Thymus (tissue), 11 donors: ENCODE measurements around the gene IFITM5. TPM values are rescaled to one million over a fixed set of nuclear protein-coding genes. Genes with fewer than 3 reads are reported as not detected.
A peak's percentile ranks its signal among the peaks of the same experiment; 100 is the strongest.

ENCODE experiments used
- DNase-seq, 9 donors: peaks; one replicate each; pipeline ENCODE4 v3.0.0-alpha.2; 2013; ENCODE audit warnings: low spot score in 9 of 9, low read depth in 6 of 9, missing footprints in 1 of 9
- H3K27ac ChIP-seq, 2 donors: one replicate each; pipeline ENCODE4 v1.5.1; 2013; ENCODE audit warnings: control low read depth in 1 of 2, low read depth in 1 of 2, low read length in 1 of 2, mild to moderate bottlenecking in 1 of 2, moderate library complexity in 1 of 2
- H3K27me3 ChIP-seq, 2 donors: one replicate each; pipeline ENCODE4 v1.5.1; 2013; ENCODE audit warnings: low read length in 1 of 2; ENCODE audit not compliant: control insufficient read depth in 2 of 2, insufficient read depth in 1 of 2
- H3K36me3 ChIP-seq, 2 donors: one replicate each; pipeline ENCODE4 v1.5.1; 2013; ENCODE audit warnings: low read length in 1 of 2, mild to moderate bottlenecking in 1 of 2, moderate library complexity in 1 of 2; ENCODE audit not compliant: control insufficient read depth in 2 of 2, insufficient read depth in 2 of 2
- H3K4me1 ChIP-seq, 2 donors: one replicate each; pipeline ENCODE4 v1.5.1; 2013; ENCODE audit warnings: low read length in 2 of 2; ENCODE audit not compliant: control insufficient read depth in 2 of 2, insufficient read depth in 2 of 2
- H3K4me3 ChIP-seq, 2 donors: one replicate each; pipeline ENCODE4 v1.5.1; 2013; ENCODE audit warnings: low read length in 2 of 2, control low read depth in 1 of 2, mild to moderate bottlenecking in 1 of 2
- H3K9me3 ChIP-seq, 2 donors: one replicate each; pipeline ENCODE4 v1.5.1; 2013; ENCODE audit warnings: low read length in 1 of 2, mild to moderate bottlenecking in 1 of 2; ENCODE audit not compliant: control insufficient read depth in 2 of 2, insufficient read depth in 1 of 2
- WGBS: extraction: QIAGEN DNeasy Blood & Tissue Kit; methylation state at CpG from one replicate; pipeline ENCODE4 v1.1.7; 2013; 5-methylcytosine and 5-hydroxymethylcytosine counted together
- polyA plus RNA-seq: library from polyadenylated mRNA; stranded (reverse); fragments of 200-250 nt; gene quantifications from one replicate; pipeline ENCODE4 v1.2.3, GENCODE V29; 2013
- total RNA-seq: library from RNA; stranded (reverse); fragments of 120-200 nt; gene quantifications from one replicate; pipeline ENCODE4 v1.2.4, GENCODE V29; 2013
- donor health status: healthy.

IFITM5 gene
- total and polyA plus RNA-seq, 2 donors = 0.25 TPM; not detected in 1

DNA sequence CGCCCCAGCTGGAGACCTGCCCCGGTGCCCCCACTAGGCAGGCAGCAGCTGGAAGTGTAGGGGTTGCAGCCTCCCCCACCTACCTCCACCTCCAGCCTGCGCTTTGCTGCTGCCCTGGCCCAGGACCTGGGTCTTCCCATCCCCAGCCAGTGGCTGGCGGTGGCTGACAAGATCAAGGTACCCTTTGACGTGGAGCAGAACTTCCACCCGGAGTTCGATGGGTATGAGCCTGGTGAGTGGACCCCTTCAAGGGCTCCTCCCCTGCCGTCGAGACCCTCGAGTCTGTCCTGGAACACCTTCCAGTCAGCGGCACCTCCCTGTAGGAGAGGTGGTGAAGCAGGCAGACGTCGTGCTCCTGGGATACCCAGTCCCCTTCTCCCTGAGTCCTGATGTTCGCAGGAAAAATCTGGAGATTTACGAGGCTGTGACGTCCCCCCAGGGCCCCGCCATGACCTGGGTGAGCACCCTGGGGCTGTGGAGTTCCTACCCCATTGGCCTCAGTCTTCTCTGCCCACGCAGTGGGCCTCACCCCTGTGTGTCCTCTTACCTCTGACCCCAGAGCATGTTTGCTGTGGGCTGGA, 6.0 kb downstream of the IFITM5 start:
- peaks cover 10 to 66% of the 10 kb centered on the region in 2 donors for H3K4me1 ChIP-seq

GRCh38 chr11:292211-293121, 6.9 kb downstream of the IFITM5 start:
- peaks cover 0 to 12% of the 10 kb centered on the region in 2 donors for H3K27me3 ChIP-seq
- peaks cover 10 to 66% of the 10 kb centered on the region in 2 donors for H3K4me1 ChIP-seq
- WGBS = 94% methylated on average over 29 of the region's 29 CpGs
- no peak overlapping the region for H3K27ac ChIP-seq
- no peaks in the 10 kb centered on the region for H3K9me3 ChIP-seq
- no peak for DNase-seq
- peaks cover 12 to 40% of the 10 kb centered on the region in 2 donors for H3K36me3 ChIP-seq
- no peak overlapping the region for H3K4me3 ChIP-seq

More for the DNA sequence above, 6.0 kb downstream of the IFITM5 start:
- no peak overlapping the region for H3K4me3 ChIP-seq
- peaks cover 12 to 40% of the 10 kb centered on the region in 2 donors for H3K36me3 ChIP-seq
- DNase-seq = no peak
- H3K9me3 ChIP-seq = no peaks in the 10 kb centered on the region
- no peak overlapping the region for H3K27ac ChIP-seq
- H3K27me3 ChIP-seq = peaks cover 0 to 9% of the 10 kb centered on the region in 2 donors
- WGBS = 95% methylated on average over 18 of the region's 18 CpGs

- DNase-seq = no peak
- Histone ChIP-seq H3K4me1 (peaks cover 12 to 65% of the 10 kb centered on the region in 2 donors), H3K27ac (peak overlapping the region in 1 of 2 donors; percentile 93), H3K36me3 (peaks cover 12 to 42% of the 10 kb centered on the region in 2 donors), H3K9me3 (no peaks in the 10 kb centered on the region), H3K4me3 (no peak overlapping the region), H3K27me3 (peaks cover 0 to 18% of the 10 kb centered on the region in 2 donors)
- 97% methylated on average over 44 of the region's 44 CpGs for WGBS
These were observed 7.8 kb downstream of the IFITM5 start for GRCh38 chr11:291281-292210.

DNA sequence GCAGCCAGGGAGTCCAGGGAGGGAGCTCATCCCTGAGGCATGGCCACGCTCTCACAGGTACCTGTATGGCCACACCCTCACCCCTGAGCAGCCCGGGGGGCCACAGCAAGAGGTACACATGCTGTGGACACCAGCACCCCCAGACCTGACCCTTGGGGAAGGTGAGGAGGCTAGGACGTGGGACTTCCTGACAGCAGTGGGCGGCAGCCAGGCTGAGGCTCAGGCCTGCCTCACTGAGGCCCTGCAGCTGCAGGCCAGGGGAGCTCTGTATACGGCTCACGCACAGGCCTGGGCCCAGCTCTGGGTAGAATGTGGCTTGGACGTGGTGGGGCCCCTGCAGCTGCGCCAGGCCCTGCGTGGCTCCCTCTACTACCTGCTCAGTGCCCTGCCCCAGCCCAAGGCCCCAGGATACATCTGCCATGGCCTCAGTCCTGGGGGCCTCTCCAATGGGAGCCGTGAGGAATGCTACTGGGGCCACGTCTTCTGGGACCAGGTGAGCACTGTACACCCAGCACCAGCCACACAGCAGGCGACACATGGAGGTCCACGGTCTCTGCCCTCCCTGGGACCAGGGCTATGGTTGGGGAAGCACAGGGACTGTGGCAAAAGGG, 8.6 kb downstream of the IFITM5 start:
- H3K4me3 ChIP-seq = peak overlapping the region; percentile 58 to 60
- 86% methylated on average over 13 of the region's 13 CpGs for WGBS
- peaks cover 4 to 18% of the 10 kb centered on the region in 2 donors for H3K27me3 ChIP-seq
- H3K27ac ChIP-seq = peak overlapping the region in 1 of 2 donors; percentile 93
- H3K9me3 ChIP-seq = no peaks in the 10 kb centered on the region
- peaks cover 12 to 44% of the 10 kb centered on the region in 2 donors for H3K36me3 ChIP-seq
- H3K4me1 ChIP-seq = peaks cover 12 to 63% of the 10 kb centered on the region in 2 donors
- peak in 1 of 9 donors; percentile 34 for DNase-seq

DNA sequence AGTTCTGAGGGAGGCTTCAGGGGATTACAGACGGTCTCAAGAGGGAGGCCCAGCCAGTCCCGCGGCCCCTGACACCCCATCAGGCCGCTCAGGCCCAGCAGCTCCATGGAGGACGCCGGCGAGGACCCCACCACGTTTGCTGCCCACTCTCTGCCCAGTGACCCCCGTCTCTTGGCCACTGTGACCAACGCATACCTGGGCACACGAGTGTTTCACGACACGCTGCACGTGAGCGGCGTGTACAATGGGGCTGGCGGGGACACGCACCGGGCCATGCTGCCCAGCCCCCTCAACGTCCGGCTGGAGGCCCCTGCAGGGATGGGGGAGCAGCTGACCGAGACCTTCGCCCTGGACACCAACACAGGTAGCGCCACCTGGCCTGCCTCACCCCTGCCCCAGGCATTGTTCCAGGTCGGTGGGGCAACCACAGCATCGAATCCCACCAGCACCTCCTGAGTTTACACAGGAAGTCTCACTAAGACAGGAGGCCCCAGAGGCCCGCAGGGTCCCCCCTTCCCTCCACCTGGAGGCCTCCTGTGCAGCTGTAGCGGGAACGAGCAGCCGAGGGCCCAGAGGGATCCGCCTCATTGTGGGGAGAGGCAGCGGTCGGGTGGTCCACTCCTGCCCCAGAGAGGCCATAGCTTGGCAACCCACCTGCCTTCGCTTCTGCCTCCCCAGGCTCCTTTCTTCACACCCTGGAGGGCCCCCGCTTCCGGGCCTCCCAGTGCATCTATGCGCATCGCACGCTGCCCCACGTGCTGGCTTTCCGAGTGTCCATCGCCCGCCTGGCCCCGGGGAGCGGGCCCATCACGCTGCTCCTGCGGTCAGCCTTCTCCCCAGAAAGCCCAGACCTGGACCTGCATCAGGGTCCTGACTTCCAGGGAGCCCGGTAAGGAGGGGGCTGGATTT, 9.4 kb downstream of the IFITM5 start:
- H3K4me3 ChIP-seq = peak overlapping the region; percentile 58 to 60
- peaks cover 4 to 18% of the 10 kb centered on the region in 2 donors for H3K27me3 ChIP-seq
- peak in 3 of 9 donors; percentile 49 to 79 (median 61) for DNase-seq
- 73% methylated on average over 48 of the region's 48 CpGs for WGBS
- H3K9me3 ChIP-seq = no peaks in the 10 kb centered on the region
- peaks cover 12 to 40% of the 10 kb centered on the region in 2 donors for H3K36me3 ChIP-seq
- H3K27ac ChIP-seq = peak overlapping the region; percentile 52 to 93
- H3K4me1 ChIP-seq = peaks cover 12 to 59% of the 10 kb centered on the region in 2 donors

- H3K36me3 ChIP-seq = peaks cover 9 to 34% of the 10 kb centered on the region in 2 donors
- H3K4me1 ChIP-seq = peaks cover 12 to 59% of the 10 kb centered on the region in 2 donors
- DNase-seq = peak in 2 of 9 donors; percentile 38 to 65
- no peaks in the 10 kb centered on the region for H3K9me3 ChIP-seq
- WGBS = 11% methylated on average over 14 of the region's 14 CpGs
- H3K27me3 ChIP-seq = peaks cover 6 to 18% of the 10 kb centered on the region in 2 donors
- peak overlapping the region; percentile 58 to 60 for H3K4me3 ChIP-seq
- H3K27ac ChIP-seq = peak overlapping the region; percentile 46 to 93
These were observed 10.0 kb downstream of the IFITM5 start for GRCh38 chr11:289398-289711.

DNA sequence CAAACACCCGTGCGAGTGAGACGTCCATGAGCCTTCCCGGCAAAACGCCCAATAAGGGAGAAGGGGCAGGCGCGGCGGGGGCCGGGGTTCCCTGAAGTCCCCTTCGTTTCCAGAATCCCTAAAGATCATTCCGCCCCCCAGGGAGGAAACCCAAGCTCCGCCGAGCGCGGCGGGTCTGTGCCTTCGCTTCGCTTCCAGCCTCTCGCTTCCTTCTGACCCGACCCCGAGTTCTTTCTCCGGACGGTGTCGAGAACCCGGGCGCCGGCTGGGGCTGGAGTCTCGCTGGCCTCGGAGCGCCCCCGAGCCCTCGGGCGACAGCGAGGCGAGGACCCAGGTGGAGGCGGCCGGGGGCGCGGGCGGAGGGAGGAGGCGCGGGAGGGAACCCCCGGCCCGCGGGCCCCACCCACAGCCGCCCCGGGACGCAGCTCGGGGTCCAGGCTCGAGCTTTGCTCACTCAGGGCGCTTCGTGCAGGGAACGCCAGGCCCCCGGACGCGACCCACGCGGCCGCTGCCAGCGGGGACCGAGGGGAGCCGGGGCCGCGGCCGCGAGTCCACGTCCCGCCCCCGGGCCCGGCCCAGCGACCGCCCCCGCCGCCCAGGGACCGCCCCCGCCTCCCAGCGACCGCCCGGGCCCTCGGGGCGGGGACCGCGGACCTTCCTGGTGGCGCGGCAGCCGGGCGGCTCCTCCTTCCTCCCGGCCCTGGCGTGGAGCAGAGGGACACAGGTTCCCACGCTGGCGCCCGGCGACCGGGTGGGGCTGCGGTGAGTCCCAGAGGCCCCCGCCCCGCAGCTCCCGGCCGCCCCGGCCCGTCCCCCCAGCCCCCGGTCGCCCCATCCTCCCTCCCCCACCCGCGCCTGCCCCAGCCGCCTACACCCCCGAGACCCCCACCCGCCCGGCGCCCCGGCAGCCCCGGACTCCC, 10.6 kb downstream of the IFITM5 start, which contains the start of gene PGGHG:
Gene PGGHG (plus strand): TSS at position 649 of the 920 bp plus-strand sequence. CDS start 691 bp downstream, outside the sequence.
- H3K9me3 ChIP-seq = no peaks in the 10 kb centered on the region
- peak within 1 kb of the TSS; percentile 58 to 78 for H3K4me3 ChIP-seq
- peak in 1 of 9 donors; percentile 61 for DNase-seq
- peaks cover 12 to 24% of the 10 kb centered on the region in 2 donors for H3K27me3 ChIP-seq
- H3K4me1 ChIP-seq = peaks cover 12 to 59% of the 10 kb centered on the region in 2 donors
- H3K36me3 ChIP-seq = peaks cover 3 to 28% of the 10 kb centered on the region in 2 donors
- WGBS = under 1% methylated on average over 111 of the region's 112 CpGs
- H3K27ac ChIP-seq = peak within 1 kb of the TSS; percentile 87 to 95
